Measurements from ENCODE around the gene COL23A1. TPM values are rescaled to one million over a fixed set of nuclear protein-coding genes. Genes with fewer than 3 reads are reported as not detected.

The COL23A1 gene
- polyA plus RNA-seq, 1 donor (not counting 4 experiments of a cell fraction or from before 2014, with no cell fraction given), result not detected

DNA sequence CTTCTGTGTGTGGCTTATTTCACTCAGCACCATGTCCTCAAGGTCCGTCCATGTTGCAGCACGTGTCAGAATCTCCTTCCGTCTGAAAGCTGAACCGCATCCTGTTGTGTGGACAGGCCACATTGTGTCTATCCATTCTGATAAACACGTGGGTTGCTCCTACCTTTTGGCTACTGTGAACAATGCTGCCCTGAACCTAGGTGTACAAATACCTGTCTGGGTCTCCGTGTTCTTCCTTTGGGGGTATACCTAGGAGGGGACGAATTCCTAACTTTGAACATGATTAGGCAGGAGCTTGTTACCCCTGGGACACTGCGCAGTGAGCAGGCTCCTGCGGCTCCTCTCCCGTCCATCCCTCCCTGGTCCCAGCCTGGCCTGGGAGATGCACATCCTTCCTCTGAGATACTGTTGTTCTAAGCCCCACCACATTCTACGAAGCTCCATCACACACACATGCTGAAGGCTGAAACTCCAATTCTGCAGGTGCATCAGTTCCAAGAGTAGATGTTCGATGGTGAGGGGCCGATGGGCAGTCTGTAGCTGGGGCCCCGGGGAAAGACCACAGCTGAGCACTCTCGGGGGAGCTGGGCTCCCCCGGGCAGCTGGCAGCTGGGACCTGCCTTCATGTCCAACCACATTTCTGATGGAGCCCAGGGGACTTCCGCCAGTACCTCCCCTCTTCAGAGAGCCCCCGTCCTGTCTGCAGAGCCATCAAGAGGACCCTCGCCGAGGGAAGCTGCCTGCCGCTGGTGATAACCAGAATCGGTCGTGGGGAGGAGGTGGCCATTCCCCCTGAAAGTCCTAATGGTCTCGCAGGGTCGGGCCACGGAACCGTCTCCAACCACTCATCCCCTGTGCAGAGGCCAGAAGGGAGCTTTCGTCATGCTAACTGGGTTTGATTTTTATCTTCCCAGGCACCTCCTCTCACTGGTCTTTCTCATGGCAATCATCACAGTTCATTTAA lies 120.9 kb downstream of the COL23A1 start:
- Histone ChIP-seq H3K4me2 (ENCODE audit: control insufficient read depth, extremely low read depth, insufficient read depth, low read depth, low read length) (no peak overlapping the region), H3K36me3 (ENCODE audit: control insufficient read depth in 2 of 2, extremely low read depth in 1 of 2, insufficient read depth in 2 of 2, low read length in 2 of 2) (no peaks in the 10 kb centered on the region), H3K9ac (ENCODE audit: control insufficient read depth, extremely low read depth, insufficient read depth, low read length) (no peak overlapping the region), H3K4me3 (ENCODE audit: control insufficient read depth in 2 of 3, extremely low read depth in 1 of 3, insufficient read depth in 2 of 3, low read depth in 1 of 3, low read length in 3 of 3) (no peak overlapping the region), H2AFZ (ENCODE audit: control insufficient read depth, low read length) (no peak overlapping the region), H3K27me3 (ENCODE audit: control insufficient read depth, extremely low read depth, insufficient read depth, low read length) (no peaks in the 10 kb centered on the region), H3K79me2 (ENCODE audit: control insufficient read depth, insufficient read depth, low read length) (no peaks in the 10 kb centered on the region), H4K20me1 (ENCODE audit: control insufficient read depth, extremely low read depth, insufficient read depth, low read length) (no peaks in the 10 kb centered on the region), H3K9me1 (ENCODE audit: control insufficient read depth, extremely low read depth, insufficient read depth, low read length) (no peaks in the 10 kb centered on the region), H3K27ac (ENCODE audit: control insufficient read depth, insufficient read depth, low read length) (no peak overlapping the region), H3K9me3 (ENCODE audit: control insufficient read depth, low read depth, low read length) (no peaks in the 10 kb centered on the region), H3K4me1 (ENCODE audit: control insufficient read depth, extremely low read depth, insufficient read depth, low read length) (no peaks in the 10 kb centered on the region)
- dilution Hi-C loops (cut with MboI; ENCODE audit: extremely low pct_ligation_motif_present, low sequenced_read_pairs), result no loop called here
- TF ChIP-seq, protein P1, sequence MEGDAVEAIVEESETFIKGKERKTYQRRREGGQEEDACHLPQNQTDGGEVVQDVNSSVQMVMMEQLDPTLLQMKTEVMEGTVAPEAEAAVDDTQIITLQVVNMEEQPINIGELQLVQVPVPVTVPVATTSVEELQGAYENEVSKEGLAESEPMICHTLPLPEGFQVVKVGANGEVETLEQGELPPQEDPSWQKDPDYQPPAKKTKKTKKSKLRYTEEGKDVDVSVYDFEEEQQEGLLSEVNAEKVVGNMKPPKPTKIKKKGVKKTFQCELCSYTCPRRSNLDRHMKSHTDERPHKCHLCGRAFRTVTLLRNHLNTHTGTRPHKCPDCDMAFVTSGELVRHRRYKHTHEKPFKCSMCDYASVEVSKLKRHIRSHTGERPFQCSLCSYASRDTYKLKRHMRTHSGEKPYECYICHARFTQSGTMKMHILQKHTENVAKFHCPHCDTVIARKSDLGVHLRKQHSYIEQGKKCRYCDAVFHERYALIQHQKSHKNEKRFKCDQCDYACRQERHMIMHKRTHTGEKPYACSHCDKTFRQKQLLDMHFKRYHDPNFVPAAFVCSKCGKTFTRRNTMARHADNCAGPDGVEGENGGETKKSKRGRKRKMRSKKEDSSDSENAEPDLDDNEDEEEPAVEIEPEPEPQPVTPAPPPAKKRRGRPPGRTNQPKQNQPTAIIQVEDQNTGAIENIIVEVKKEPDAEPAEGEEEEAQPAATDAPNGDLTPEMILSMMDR (optimal IDR thresholded peaks at IDR 0.05 in 1 of 3, IDR thresholded peaks at IDR 0.05 in 1 of 3, conservative IDR thresholded peaks at IDR 0.05 in 1 of 3; ENCODE audit: extremely low read depth in 1 of 3, insufficient read depth in 2 of 3, low read length in 3 of 3), result no peak
- no peak for TF ChIP-seq EZH2 (IDR thresholded peaks at IDR 0.05; ENCODE audit: low read length)
- no peak for DNase-seq (ENCODE audit: low read depth, low spot score)
- FAIRE-seq, result no peak

DNA sequence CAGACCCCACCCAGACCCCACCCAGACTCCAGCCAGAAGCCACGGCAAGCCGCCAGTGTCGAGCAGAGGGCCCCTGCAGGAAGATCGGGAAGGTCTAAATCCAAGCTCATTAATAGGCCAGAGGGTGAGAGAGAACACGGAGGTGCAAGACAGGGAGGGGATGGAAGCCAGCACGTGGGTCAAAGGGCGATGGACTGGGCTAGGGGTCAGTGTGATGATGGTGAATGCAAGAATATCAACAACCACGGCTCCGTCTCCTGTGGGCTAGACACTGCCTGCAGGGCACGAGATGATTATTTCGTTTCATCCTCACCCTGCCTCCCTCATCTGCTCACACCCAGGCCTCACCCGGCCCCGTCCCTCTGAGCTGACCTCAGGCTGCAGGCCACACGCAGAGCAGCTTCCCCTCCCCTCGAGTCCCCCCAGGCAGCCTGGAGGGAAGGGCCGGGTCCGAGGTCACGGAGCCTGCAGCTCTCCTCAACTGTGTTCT lies 122.0 kb downstream of the COL23A1 start:
- dilution Hi-C loops (cut with MboI; ENCODE audit: extremely low pct_ligation_motif_present, low sequenced_read_pairs), result no loop called here
- no peaks in the 10 kb centered on the region for H3K4me1 ChIP-seq (ENCODE audit: control insufficient read depth, extremely low read depth, insufficient read depth, low read length)

More for the DNA sequence above, 122.0 kb downstream of the COL23A1 start:
- TF ChIP-seq EZH2 (IDR thresholded peaks at IDR 0.05; ENCODE audit: low read length), result no peak
- TF ChIP-seq, protein P1 (optimal IDR thresholded peaks at IDR 0.05 in 1 of 3, IDR thresholded peaks at IDR 0.05 in 1 of 3, conservative IDR thresholded peaks at IDR 0.05 in 1 of 3; ENCODE audit: extremely low read depth in 1 of 3, insufficient read depth in 2 of 3, low read length in 3 of 3), result no peak
- Histone ChIP-seq H3K4me2 (ENCODE audit: control insufficient read depth, extremely low read depth, insufficient read depth, low read depth, low read length) (no peak overlapping the region), H3K79me2 (ENCODE audit: control insufficient read depth, insufficient read depth, low read length) (no peaks in the 10 kb centered on the region), H3K9me3 (ENCODE audit: control insufficient read depth, low read depth, low read length) (no peaks in the 10 kb centered on the region), H2AFZ (ENCODE audit: control insufficient read depth, low read length) (no peak overlapping the region), H3K36me3 (ENCODE audit: control insufficient read depth in 2 of 2, extremely low read depth in 1 of 2, insufficient read depth in 2 of 2, low read length in 2 of 2) (no peaks in the 10 kb centered on the region), H3K27me3 (ENCODE audit: control insufficient read depth, extremely low read depth, insufficient read depth, low read length) (no peaks in the 10 kb centered on the region), H3K9me1 (ENCODE audit: control insufficient read depth, extremely low read depth, insufficient read depth, low read length) (no peaks in the 10 kb centered on the region), H3K9ac (ENCODE audit: control insufficient read depth, extremely low read depth, insufficient read depth, low read length) (no peak overlapping the region), H4K20me1 (ENCODE audit: control insufficient read depth, extremely low read depth, insufficient read depth, low read length) (no peaks in the 10 kb centered on the region), H3K4me3 (ENCODE audit: control insufficient read depth in 2 of 3, extremely low read depth in 1 of 3, insufficient read depth in 2 of 3, low read depth in 1 of 3, low read length in 3 of 3) (no peak overlapping the region), H3K27ac (ENCODE audit: control insufficient read depth, insufficient read depth, low read length) (no peak overlapping the region)
- no peak for DNase-seq (ENCODE audit: low read depth, low spot score)
- no peak for FAIRE-seq
